Endothelial cell of hepatic sinusoid (primary cell): Measurements from ENCODE around the gene COPE.

ENCODE experiments used
- in situ Hi-C: cut with HindIII; loops from 2 replicates; pipeline ENCODE4 v1.10.0; 2017; ENCODE audit warnings: low sequenced_read_pairs

COPE gene

GRCh38 chr19:18869023-18869618 is 50.1 kb downstream of the COPE start:
- in situ Hi-C loops, result loop anchor here (10.0 kb wide), 1 partner anchor 74 kb away; the partner anchor contains the start of gene COMP

GRCh38 chr19:18868380-18869022 is 50.7 kb downstream of the COPE start:
- in situ Hi-C loops, result loop anchor here (10.0 kb wide), 1 partner anchor 74 kb away; the partner anchor contains the start of gene COMP

- in situ Hi-C loops, result loop anchor here (10.0 kb wide), 1 partner anchor 73 kb away; the partner anchor contains the start of gene COMP
Observed at GRCh38 chr19:18867751-18868150, 51.4 kb downstream of the COPE start.

GRCh38 chr19:18867199-18867598 is 52.0 kb downstream of the COPE start:
- in situ Hi-C loops, result loop anchor here (10.0 kb wide), 1 partner anchor 72 kb away; the partner anchor contains the start of gene COMP

- in situ Hi-C loops, result loop anchor here (10.0 kb wide), 1 partner anchor 72 kb away; the partner anchor contains the start of gene COMP
Observed at GRCh38 chr19:18866800-18867123, 52.4 kb downstream of the COPE start.

GRCh38 chr19:18865973-18866799 is 53.0 kb downstream of the COPE start:
- in situ Hi-C loops, result loop anchor here (10.0 kb wide), 1 partner anchor 71 kb away; the partner anchor contains the start of gene COMP

- in situ Hi-C loops, result loop anchor here (10.0 kb wide), 1 partner anchor 71 kb away; the partner anchor contains the start of gene COMP
Observed at GRCh38 chr19:18865106-18865972, 53.8 kb downstream of the COPE start.

GRCh38 chr19:18863843-18864362 is 55.3 kb downstream of the COPE start:
- in situ Hi-C loops, result loop anchor here (10.0 kb wide), 1 partner anchor 69 kb away; the partner anchor contains the start of gene COMP

GRCh38 chr19:18862976-18863842 is 56.0 kb downstream of the COPE start:
- in situ Hi-C loops, result loop anchor here (10.0 kb wide), 1 partner anchor 68 kb away; the partner anchor contains the start of gene COMP

- in situ Hi-C loops, result loop anchor here (10.0 kb wide), 1 partner anchor 67 kb away; the partner anchor contains the start of gene COMP
Observed at GRCh38 chr19:18861917-18862316, 57.3 kb downstream of the COPE start.

GRCh38 chr19:18861235-18861634 is 58.0 kb downstream of the COPE start:
- in situ Hi-C loops, result loop anchor here (10.0 kb wide), 1 partner anchor 66 kb away; the partner anchor contains the start of gene COMP

GRCh38 chr19:18860725-18861124 is 58.5 kb downstream of the COPE start:
- in situ Hi-C loops, result loop anchor here (10.0 kb wide), 1 partner anchor 66 kb away; the partner anchor contains the start of gene COMP

GRCh38 chr19:18860302-18860700 is 58.9 kb downstream of the COPE start:
- in situ Hi-C loops, result loop anchor here (10.0 kb wide), 1 partner anchor 66 kb away; the partner anchor contains the start of gene COMP

GRCh38 chr19:18859676-18860301 is 59.4 kb downstream of the COPE start:
- in situ Hi-C loops, result loop anchor here (10.0 kb wide), 1 partner anchor 65 kb away; the partner anchor contains the start of gene COMP

- in situ Hi-C loops, result no loop called here
Observed at GRCh38 chr19:18858906-18859646, 60.1 kb downstream of the COPE start.

GRCh38 chr19:18857223-18857622 is 62.0 kb downstream of the COPE start:
- in situ Hi-C loops, result no loop called here

- in situ Hi-C loops, result no loop called here
Observed at GRCh38 chr19:18856385-18857126, 62.6 kb downstream of the COPE start.
